ENCODE results near the gene ALG1.
"Not testable (repeated sequence)": the region's sequence is repeated elsewhere in the genome, so short reads cannot be mapped to it uniquely, and the experiment has no call there.

Gene ALG1

GRCh38 chr16:5073771-5074170, 2.1 kb downstream of the ALG1 start:
- not testable (repeated sequence) for DNase-seq (ENCODE audit: low spot score)

- DNase-seq (ENCODE audit: low spot score) = no peak
Observed at GRCh38 chr16:5075637-5076036, 4.0 kb downstream of the ALG1 start.

- DNase-seq (ENCODE audit: low spot score) = no peak
Observed at GRCh38 chr16:5077304-5077703, 5.7 kb downstream of the ALG1 start.

GRCh38 chr16:5078626-5079025, 7.0 kb downstream of the ALG1 start:
- DNase-seq (ENCODE audit: low spot score) = no peak

- DNase-seq (ENCODE audit: low spot score) = not testable (repeated sequence)
Observed at GRCh38 chr16:5080461-5080860, 8.8 kb downstream of the ALG1 start.

GRCh38 chr16:5080996-5081395, 9.4 kb downstream of the ALG1 start:
- DNase-seq (ENCODE audit: low spot score) = not testable (repeated sequence)

GRCh38 chr16:5083646-5084045, 12.0 kb downstream of the ALG1 start:
- DNase-seq (ENCODE audit: low spot score) = not testable (repeated sequence)

- DNase-seq (ENCODE audit: low spot score) = not testable (repeated sequence)
Observed at GRCh38 chr16:5084099-5084731, 12.6 kb downstream of the ALG1 start.

GRCh38 chr16:5084802-5085201, 13.2 kb downstream of the ALG1 start:
- DNase-seq (ENCODE audit: low spot score) = peak; percentile 42

GRCh38 chr16:5085716-5086115, 14.1 kb downstream of the ALG1 start:
- DNase-seq (ENCODE audit: low spot score) = not testable (repeated sequence)

GRCh38 chr16:5088086-5088790, 16.6 kb downstream of the ALG1 start:
- DNase-seq (ENCODE audit: low spot score) = not testable (repeated sequence)

GRCh38 chr16:5088936-5089335, 17.3 kb downstream of the ALG1 start:
- not testable (repeated sequence) for DNase-seq (ENCODE audit: low spot score)

- DNase-seq (ENCODE audit: low spot score) = not testable (repeated sequence)
Observed at GRCh38 chr16:5089911-5090555, 18.4 kb downstream of the ALG1 start.

GRCh38 chr16:5090592-5090991, 18.9 kb downstream of the ALG1 start:
- not testable (repeated sequence) for DNase-seq (ENCODE audit: low spot score)

GRCh38 chr16:5093081-5093480, 21.4 kb downstream of the ALG1 start:
- DNase-seq (ENCODE audit: low spot score) = not testable (repeated sequence)

- not testable (repeated sequence) for DNase-seq (ENCODE audit: low spot score)
Observed at GRCh38 chr16:5093746-5094145, 22.1 kb downstream of the ALG1 start.

- DNase-seq (ENCODE audit: low spot score) = not testable (repeated sequence)
Observed at GRCh38 chr16:5095145-5095830, 23.6 kb downstream of the ALG1 start.

GRCh38 chr16:5096437-5097060, 24.9 kb downstream of the ALG1 start:
- DNase-seq (ENCODE audit: low spot score) = not testable (repeated sequence)

GRCh38 chr16:5097061-5097469, 25.4 kb downstream of the ALG1 start:
- not testable (repeated sequence) for DNase-seq (ENCODE audit: low spot score)

GRCh38 chr16:5097470-5098220, 26.0 kb downstream of the ALG1 start, which contains the start of gene EEF2KMT:
Gene EEF2KMT (minus strand): TSS chr16:5097795. CDS start chr16:5097739, 56 bp downstream.
- DNase-seq (ENCODE audit: low spot score) = peak; percentile 74

Measured in COLO829 (cell line).